Measurements from ENCODE around the gene PLD1.
A peak's percentile ranks its signal among the peaks of the same experiment; 100 is the strongest.
"Not testable (repeated sequence)": the region's sequence is repeated elsewhere in the genome, so short reads cannot be mapped to it uniquely, and the experiment has no call there.

PLD1 gene

DNA sequence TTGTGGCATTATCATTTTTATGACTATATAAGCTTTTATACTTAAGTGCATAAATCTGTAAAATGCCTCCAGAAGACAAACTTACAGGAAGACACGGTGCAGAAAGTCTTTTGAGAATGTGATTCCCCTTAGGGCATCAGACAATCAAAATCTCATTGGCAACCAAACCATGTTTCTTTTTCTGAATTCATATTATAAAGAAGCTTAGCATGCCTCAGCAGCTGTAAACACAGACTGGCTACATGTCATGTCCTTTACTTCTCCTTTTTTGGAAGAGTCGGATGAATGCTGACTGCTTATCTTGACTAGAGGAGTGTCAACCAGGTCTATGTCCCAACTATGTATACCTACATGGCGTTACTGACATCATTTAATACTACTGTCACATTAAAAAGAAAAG is 150.1 kb downstream of the PLD1 start:
- H3K4me3 ChIP-seq (ENCODE audit: low read length): no peak overlapping the region
- DNase-seq (ENCODE audit: low read depth, low spot score): no peak

DNA sequence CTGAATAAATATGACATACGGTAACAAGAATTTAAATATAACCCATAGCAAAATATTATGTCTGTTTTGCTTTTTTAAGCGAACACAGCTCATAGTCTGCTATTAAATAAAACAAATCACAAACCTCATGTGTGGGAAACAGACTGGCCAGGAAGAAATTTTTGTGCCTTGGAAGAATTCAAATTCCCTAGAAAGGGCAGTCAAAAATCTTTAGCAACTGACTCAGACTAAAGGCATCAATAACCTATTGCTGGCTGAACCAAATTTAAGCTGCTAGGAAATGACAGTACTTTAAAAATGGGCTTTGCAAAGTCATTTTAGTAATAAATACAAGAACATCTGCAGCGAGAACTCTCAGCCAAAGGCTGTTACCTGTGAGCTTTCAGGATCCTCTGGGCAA is 151.4 kb downstream of the PLD1 start:
- DNase-seq (ENCODE audit: low read depth, low spot score): no peak
- H3K4me3 ChIP-seq (ENCODE audit: low read length): no peak overlapping the region

- no peak overlapping the region for H3K4me3 ChIP-seq (ENCODE audit: low read length)
Observed at GRCh38 chr3:171654809-171655208, 155.5 kb downstream of the PLD1 start.

GRCh38 chr3:171654326-171654725 is 156.0 kb downstream of the PLD1 start:
- no peak overlapping the region for H3K4me3 ChIP-seq (ENCODE audit: low read length)
- DNase-seq (ENCODE audit: low read depth, low spot score): no peak

More at GRCh38 chr3:171654809-171655208, 155.5 kb downstream of the PLD1 start:
- DNase-seq (ENCODE audit: low read depth, low spot score): no peak

GRCh38 chr3:171653701-171654100 is 156.6 kb downstream of the PLD1 start:
- no peak overlapping the region for H3K4me3 ChIP-seq (ENCODE audit: low read length)
- DNase-seq (ENCODE audit: low read depth, low spot score): no peak

- DNase-seq (ENCODE audit: low read depth, low spot score): no peak
- H3K4me3 ChIP-seq (ENCODE audit: low read length): no peak overlapping the region
Observed at GRCh38 chr3:171652932-171653331, 157.4 kb downstream of the PLD1 start.

DNA sequence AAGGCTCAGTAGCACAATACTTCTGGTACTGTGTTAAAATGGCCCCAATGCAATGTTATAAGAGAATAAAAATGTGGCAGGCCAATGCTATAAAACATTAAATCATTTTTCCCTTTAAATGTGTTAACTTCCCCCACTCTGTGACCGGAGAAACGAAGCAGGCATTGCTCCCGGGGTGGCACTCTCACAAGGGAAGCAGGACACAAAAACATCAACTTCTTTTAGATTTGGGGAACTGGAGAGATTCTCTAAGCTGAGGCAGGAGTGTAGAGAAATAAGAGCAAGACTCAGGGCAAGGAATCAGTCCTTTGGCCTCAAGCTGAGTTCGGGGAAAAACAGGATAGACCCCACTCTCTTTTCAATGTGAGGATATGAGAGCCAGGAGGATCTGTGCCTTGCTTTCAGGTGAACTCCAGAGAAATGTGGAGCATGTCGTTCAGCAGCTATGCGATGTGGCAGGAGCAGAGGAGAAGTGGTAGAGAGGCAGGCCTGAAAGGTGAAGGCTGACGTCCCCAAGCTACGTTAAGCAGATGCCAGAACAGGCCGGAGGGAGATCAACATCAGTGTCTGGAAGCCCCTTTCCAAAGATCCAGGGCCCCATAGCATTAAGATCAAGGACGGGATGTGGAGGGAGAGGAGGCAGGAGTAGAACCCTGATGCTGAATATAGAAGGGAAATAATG is 160.2 kb downstream of the PLD1 start:
- no peak overlapping the region for H3K4me3 ChIP-seq (ENCODE audit: low read length)
- no peak for DNase-seq (ENCODE audit: low read depth, low spot score)

GRCh38 chr3:171649267-171649666 is 161.0 kb downstream of the PLD1 start:
- no peak overlapping the region for H3K4me3 ChIP-seq (ENCODE audit: low read length)
- DNase-seq (ENCODE audit: low read depth, low spot score): no peak

GRCh38 chr3:171648069-171648468 is 162.2 kb downstream of the PLD1 start:
- DNase-seq (ENCODE audit: low read depth, low spot score): no peak
- no peak overlapping the region for H3K4me3 ChIP-seq (ENCODE audit: low read length)

GRCh38 chr3:171646357-171647133 is 163.7 kb downstream of the PLD1 start:
- peak; percentile 23 for DNase-seq (ENCODE audit: low read depth, low spot score)
- H3K4me3 ChIP-seq (ENCODE audit: low read length): no peak overlapping the region

DNA sequence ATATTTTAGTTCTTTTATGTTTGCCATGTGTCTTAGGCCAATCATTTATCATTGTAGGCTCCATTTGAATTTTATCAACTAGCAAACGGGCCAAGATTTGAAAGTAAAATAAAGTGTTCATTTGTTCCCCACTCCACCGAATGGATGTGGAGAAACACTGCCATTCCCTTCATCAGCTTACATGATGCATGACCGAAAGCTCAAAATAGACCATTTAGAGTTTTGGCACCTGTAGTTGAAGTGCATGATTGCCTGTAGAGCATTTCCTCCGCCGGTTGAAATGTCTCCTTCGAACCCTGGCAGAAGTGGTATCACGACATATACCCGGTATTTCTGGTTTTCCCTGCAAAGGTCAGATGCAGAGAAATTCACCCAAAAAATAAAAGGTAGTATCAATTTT is 165.6 kb downstream of the PLD1 start:
- no peak overlapping the region for H3K4me3 ChIP-seq (ENCODE audit: low read length)
- DNase-seq (ENCODE audit: low read depth, low spot score): no peak

- no peak for DNase-seq (ENCODE audit: low read depth, low spot score)
- H3K4me3 ChIP-seq (ENCODE audit: low read length): no peak overlapping the region
Observed at GRCh38 chr3:171643681-171644080, 166.6 kb downstream of the PLD1 start.

- H3K4me3 ChIP-seq (ENCODE audit: low read length): no peak overlapping the region
- no peak for DNase-seq (ENCODE audit: low read depth, low spot score)
Observed at GRCh38 chr3:171643033-171643432, 167.2 kb downstream of the PLD1 start.

- H3K4me3 ChIP-seq (ENCODE audit: low read length): no peak overlapping the region
- DNase-seq (ENCODE audit: low read depth, low spot score): no peak
Observed at GRCh38 chr3:171640520-171641412, 169.5 kb downstream of the PLD1 start.

DNA sequence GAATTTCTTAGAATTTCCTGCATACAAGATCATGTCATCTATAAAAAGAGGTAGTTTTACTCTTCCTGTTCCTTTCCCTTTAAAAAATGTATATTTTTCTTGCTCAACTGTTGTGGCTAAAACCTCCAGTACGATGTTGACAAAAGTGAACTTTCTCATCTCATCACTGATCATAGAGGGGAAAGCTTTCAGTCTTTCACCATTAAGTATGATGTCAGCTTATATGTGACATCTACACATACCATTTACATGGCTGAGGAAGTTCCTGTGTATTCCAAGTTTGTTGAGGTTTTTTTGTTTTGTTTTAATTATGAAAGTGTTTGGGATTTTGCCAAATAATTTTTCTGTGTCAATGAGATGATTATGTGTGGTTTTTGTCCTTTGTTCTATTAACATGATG is 173.6 kb downstream of the PLD1 start:
- DNase-seq (ENCODE audit: low read depth, low spot score): no peak
- H3K4me3 ChIP-seq (ENCODE audit: low read length): no peak overlapping the region

GRCh38 chr3:171632766-171633165 is 177.5 kb downstream of the PLD1 start:
- no peak for DNase-seq (ENCODE audit: low read depth, low spot score)
- H3K4me3 ChIP-seq (ENCODE audit: low read length): no peak overlapping the region

- not testable (repeated sequence) for H3K4me3 ChIP-seq (ENCODE audit: low read length); DNase-seq (ENCODE audit: low read depth, low spot score)
Observed at GRCh38 chr3:171626799-171627198, 183.5 kb downstream of the PLD1 start.

DNA sequence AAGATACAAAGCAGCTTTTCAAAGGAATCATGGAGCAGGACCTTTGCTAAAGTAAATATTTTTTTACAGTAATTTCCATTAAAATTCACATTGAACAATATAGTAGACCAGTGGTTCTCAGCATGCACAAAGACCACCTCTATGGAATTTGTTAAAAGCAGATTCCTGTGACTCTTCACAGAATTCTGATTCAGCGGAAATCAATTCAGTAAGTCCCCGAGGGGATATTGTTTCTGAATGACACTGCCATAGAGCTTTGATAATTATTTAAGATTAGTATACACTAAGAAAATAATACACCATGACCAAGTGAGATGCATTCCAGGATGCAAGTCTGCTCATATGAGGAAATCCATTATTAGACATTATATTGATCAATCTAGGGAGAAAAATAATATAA is 188.2 kb downstream of the PLD1 start:
- DNase-seq (ENCODE audit: low read depth, low spot score): no peak
- no peak overlapping the region for H3K4me3 ChIP-seq (ENCODE audit: low read length)

DNA sequence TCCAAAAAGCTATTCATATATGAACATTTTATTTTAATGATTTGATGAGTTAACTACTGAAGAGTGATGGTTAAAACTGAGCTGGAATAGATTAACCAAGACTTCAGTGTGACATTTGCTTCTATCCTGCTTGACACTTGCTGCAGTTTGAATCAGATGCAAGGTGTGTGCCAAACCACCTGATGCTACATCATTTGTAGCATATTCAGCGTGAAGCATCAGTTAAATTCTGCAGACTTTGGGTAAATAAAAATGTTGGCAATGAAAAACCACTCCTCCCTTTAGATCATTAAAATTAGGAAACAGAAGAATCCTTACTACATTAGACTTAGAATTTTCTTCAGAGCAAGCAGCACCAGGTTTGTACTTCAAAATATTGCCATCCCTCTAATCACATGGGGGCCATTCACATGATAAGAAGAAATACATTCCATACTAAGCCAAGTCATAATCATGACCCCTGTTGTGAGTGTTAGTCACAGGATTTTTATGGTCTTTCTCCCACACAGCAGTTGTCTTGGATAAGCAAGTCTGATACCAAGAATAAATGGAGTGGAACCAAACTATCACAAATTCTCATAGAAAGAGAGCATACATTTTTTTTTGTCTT is 189.4 kb downstream of the PLD1 start:
- DNase-seq (ENCODE audit: low read depth, low spot score): no peak
- no peak overlapping the region for H3K4me3 ChIP-seq (ENCODE audit: low read length)
